GM21528 (cell line): ENCODE data around the gene KIF25.

Experiments
- ATAC-seq: cut with Tn5 transposase; IDR thresholded peaks from one replicate; pipeline ENCODE4 v1.9.1; 2021; ENCODE audit warnings: mild to moderate bottlenecking, moderate library complexity; ENCODE audit not compliant: unreplicated experiment, low FRiP score

Gene KIF25

GRCh38 chr6:168015482-168016175, 18.2 kb downstream of the KIF25 start:
- no peak for ATAC-seq

DNA sequence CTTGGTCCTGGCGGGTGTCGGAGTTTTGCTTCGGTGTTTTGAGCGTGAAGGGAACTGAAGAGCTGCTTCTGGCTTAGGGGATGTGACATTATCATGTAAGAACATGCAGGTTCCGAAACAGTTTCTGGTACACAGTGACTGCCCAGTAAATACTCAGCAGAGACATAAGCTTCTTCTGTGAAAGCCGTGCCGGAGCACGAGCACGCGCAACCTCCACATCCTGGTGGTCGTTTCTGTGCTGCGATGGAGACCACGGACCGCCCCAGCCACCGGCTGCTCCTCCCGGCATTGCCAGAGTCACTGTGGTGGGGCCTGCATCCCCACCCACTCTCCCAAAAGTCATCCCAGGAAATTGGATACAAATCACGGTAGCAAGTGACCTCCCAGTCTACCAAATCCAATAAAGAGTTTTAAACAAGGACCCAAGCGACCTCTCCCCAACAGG, 18.7 kb downstream of the KIF25 start:
- ATAC-seq: no peak

DNA sequence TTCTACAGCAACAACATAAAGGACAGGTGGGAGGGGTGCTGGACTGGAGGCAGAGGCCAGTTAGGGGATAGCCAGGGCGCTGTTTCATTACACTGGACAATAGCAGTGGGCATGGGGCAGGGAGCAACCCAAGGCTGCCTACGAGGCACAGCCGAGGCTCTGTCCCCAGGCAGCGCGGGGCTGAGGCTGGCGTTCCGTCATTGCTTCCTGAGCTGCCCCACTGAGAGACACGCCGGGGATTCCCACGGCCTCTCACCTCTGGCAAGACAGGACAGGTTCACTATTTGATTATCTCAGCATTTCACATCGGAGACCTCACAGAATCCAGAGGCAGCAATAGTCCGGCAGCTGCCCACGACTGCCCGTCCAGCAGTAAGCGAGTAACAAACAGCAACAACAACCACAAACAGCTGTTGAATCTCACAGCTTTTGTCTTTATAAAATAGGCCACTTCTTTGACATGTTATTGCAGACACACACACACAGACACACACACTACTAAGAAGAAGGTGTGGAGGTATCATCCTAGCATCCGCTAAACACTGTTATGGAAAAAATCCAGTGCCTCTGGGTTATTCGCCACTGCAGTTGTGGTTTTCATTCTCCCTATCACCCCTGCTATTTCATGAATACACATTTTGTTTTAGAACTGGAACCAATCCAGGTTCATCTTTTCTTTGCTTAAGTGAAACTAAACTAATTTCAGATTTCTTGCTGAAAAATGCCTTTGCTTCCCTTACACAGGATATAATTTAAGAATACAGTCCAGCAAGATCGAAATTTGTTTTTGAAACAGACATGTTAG, 19.5 kb downstream of the KIF25 start:
- no peak for ATAC-seq

- ATAC-seq: no peak
Measured at GRCh38 chr6:168017629-168018028, 20.2 kb downstream of the KIF25 start.

DNA sequence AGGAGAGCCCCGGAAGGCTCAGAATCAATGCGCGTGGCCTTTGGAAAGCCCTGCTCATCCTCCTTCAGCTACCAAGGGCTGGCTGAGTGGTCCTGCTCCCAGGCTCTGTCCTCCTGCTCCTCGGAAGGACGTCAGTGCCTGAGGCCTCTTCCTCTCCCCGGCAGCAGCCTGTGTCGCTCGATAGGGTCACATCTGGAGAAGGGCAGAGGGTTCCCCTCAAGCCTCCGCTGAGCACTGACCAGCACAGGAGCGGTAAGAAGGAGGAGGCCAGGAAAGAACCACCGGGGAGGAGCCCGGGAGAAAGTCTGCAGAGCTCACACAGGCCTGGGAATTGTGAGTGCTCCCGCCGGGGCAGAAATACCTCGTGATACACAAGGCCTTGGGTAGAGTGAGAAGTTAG, 21.2 kb downstream of the KIF25 start:
- no peak for ATAC-seq

DNA sequence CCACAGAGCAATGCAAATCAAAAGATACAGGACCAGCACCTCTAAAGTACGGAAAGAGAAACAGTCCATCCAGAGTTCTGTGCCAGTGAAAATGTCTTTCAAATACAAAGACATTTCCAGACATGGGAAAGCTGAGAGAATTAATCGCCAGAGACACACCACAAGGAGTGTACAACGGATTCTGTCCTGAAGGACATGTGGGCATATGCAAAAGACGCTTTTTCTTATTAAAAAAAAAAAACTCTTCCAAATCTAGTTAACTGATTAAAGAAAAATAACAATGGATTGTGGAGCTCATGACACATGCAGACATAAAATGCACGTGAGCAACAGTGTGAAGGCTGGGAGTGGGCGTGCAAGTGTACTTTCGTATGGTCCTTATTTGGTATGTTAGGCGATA, 22.8 kb downstream of the KIF25 start:
- no peak for ATAC-seq

- ATAC-seq: no peak
Measured at GRCh38 chr6:168021581-168021980, 24.1 kb downstream of the KIF25 start.

DNA sequence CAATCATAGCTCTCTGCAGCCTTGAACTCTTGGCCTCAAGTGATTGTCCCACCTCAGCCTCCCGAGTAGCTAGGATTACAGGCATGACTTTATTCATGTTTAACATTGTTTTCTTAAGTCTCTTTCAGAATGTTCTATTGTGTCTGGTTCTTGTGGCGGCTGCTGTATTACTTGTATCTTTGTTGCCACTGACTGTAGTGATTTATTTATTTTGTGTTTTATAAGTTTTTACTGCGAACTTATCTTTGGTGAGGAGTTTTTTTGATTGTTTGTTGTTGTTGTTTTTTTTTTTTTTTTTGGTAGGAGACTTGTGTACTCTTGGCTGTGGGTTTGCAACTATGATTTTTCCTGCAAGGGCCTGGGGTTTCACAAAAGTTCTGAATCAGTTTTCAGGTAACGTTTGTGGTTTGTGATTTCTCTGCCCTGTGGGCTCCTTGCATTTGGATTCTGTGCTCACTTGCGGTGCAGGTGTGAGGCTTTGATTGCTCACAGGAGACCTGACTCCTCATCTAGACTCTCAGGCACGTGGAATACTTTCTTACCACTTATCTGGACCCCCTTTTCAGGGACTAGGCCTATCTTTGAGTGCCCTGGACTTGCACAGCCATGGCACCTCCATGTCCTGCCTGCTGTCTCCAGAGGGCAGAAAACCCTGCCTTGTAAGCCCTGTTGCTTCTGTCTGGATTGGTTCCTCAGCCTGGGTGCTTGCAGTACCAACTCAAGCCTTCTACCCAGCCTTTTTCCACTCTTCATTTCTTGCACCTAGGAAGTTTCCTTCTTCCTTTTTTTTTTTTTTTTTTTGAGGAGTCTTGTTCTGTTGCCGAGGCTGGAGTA, 25.2 kb downstream of the KIF25 start:
- ATAC-seq: no peak

GRCh38 chr6:168024951-168025510, 27.6 kb downstream of the KIF25 start:
- no peak for ATAC-seq

DNA sequence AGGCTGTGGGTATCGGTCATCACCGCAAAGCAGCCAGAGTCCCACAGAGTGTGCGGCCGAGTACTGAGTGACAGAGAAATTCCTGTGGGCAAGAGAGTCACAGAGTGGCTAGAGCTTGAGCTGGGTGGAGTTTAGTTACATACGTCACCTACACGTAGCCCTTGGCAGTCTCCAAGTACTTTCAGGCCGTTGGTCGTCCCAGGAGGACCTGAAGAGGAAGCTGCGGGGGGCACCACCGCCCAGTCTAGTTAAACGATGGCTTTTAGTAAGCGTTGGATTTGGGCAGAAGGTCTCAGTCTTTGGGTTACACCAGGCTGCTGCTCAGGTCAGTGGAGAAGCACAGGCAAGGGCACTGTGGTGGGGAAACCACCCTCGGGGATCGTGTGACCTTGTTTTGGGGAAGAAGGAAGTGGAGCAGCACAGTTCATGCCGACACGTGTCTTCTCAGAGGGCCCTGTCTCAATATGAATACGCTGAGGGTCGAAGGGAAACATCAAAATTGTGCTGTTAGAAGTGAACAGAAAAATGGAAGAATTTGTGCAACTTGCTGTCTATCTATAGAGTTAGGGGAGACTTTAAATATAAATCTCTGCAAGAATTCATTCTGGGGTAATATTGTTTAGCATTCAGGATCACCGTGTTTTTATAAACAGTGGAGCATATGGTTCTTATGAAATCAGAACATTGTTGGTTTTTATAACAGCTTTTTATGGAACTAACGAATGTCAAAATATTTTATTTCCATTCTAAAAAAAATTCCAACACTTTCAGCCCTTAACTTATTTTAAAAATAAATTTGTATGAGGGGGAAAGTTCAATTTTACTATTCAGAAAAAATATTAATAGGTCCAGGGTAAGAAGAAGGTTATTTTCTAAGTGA, 28.6 kb downstream of the KIF25 start:
- no peak for ATAC-seq

DNA sequence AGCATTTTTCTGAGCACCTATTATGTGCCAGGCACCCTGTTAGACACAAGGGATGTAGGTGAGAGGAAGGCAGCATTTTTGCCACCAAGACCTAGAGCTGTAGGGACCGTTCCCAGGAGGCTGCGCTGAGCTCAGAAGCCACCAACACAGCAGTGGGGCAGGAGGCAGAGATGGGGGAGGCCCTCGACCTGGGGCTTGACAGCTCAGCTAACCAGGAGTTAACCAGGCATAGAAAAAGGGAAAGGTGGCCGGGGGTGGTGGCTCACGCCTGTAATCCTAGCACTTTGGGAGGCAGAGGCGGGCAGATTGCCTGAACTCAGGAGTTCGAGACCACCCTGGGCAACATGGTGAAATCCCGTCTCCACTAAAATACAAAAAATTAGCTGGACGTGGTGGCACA, 29.5 kb downstream of the KIF25 start:
- no peak for ATAC-seq

DNA sequence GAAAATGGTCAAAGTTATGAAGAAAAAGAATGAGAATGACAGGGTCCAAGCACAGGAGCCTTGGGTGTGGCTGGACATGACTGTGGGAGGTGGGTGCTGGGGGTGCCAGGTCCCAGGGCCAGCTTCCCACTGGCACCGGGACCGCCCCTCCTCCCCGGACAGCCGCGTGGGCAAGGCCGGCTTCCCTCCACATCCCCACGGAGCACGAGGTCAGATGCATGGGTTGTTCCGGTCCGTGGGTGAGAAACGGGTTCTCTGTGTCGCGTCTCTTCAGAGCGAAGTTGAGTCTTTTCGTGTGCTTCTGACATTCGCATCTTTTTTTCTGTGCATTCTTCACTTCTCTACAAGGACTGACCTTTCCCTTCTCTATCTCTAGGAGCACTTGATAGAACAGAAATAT, 30.1 kb downstream of the KIF25 start:
- no peak for ATAC-seq

- no peak for ATAC-seq
Measured at GRCh38 chr6:168028181-168028580, 30.7 kb downstream of the KIF25 start.

- no peak for ATAC-seq
Measured at GRCh38 chr6:168029459-168030217, 32.2 kb downstream of the KIF25 start.

- ATAC-seq: no peak
Measured at GRCh38 chr6:168030218-168030746, 32.8 kb downstream of the KIF25 start.

DNA sequence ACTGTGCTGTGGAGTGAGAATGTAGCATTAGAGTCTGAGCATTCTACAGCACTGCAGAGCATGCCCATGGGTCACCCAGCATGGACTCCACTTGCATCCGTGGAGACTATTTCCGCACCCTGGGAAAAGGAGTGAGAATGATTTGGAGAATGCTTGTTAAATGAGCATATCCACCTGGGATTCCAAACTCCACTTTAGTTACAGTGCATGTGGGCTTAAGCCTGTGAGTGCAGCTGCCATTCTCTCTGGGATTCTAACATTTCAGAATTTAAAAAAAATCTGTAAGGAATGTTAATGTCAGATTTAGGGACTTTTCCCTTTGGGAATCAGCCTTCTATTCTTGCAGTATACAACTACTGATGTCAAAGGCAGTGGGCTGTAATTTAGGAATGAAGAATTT, 33.4 kb downstream of the KIF25 start:
- no peak for ATAC-seq

GRCh38 chr6:168031411-168031971, 34.0 kb downstream of the KIF25 start:
- ATAC-seq: no peak

DNA sequence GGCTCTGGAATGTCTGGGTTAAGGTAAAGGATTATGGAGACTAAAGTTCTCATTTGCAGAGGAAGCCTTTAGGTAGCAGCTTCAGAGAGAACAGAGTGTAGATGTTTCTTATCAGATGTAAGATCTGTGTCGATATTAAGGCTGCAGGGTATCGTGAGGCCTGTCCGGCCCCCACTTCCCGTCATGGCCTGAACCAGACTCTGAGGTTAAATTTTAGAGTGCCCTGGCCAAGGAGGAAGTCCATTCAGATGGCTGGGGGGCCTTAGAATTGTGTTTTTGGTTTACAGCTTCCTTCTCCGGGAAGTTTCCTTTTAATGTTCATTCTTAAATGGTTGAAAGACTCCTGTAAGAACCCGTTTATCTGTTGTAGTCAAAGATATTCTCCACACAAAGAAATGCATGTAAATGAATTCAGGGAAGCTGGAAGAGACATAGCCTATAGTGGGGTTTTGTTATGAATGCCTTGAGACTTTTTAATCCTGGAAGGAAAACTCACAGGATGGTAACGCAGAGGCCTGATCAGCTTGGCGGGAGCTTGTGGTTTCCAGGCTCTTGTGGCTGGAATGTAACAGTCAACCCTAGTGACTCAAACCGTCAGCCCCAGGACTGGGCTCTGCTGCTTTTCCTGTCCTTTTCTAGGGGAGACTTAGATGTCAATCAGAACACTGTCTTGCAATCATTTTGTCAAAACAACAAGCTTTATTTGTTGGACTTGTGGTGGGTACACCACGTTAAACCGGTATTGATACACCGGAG, 34.7 kb downstream of the KIF25 start:
- no peak for ATAC-seq
